WTC11 (cell line): ENCODE measurements around the gene NDRG2.
A peak's percentile ranks its signal among the peaks of the same experiment; 100 is the strongest.

Experiments used
- FOXK1 ChIP-seq: sonication (generic); formaldehyde crosslinking; IDR thresholded peaks from 2 replicates; pipeline ENCODE4 v1.8.0; 2022; ENCODE audit warnings: mild to moderate bottlenecking, moderate library complexity, missing genetic modification reagents
- IRF2 ChIP-seq: sonication (generic); formaldehyde crosslinking; IDR thresholded peaks from 2 replicates; pipeline ENCODE4 v1.8.0; 2022; ENCODE audit warnings: low read depth, missing genetic modification reagents, borderline replicate concordance
- SP1 ChIP-seq: sonication (generic); formaldehyde crosslinking; conservative IDR thresholded peaks from 2 replicates; pipeline ENCODE4 v1.8.1; 2022; ENCODE audit warnings: missing genetic modification reagents
- TCF7 ChIP-seq: sonication (generic); formaldehyde crosslinking; IDR thresholded peaks from 2 replicates; pipeline ENCODE4 v1.8.0; 2022; ENCODE audit warnings: mild to moderate bottlenecking, low read depth, missing genetic modification reagents, moderate library complexity
- ZNF416 ChIP-seq: fragments of 250-450 bp; sonication (Bioruptor Pico); IDR thresholded peaks from 2 replicates; pipeline ENCODE4 v1.9.0; 2021; ENCODE audit warnings: mild to moderate bottlenecking, inconsistent platforms
- ZNF671 ChIP-seq: fragments of 250-450 bp; sonication (Bioruptor Pico); IDR thresholded peaks from 2 replicates; pipeline ENCODE4 v1.8.0; 2021; ENCODE audit warnings: mild to moderate bottlenecking
- TF ChIP-seq, protein P1 (sequence below): sonication (generic); formaldehyde crosslinking; conservative IDR thresholded peaks from 2 replicates; pipeline ENCODE4 v1.8.1; 2022; ENCODE audit warnings: mild to moderate bottlenecking, missing genetic modification reagents
- TF ChIP-seq, protein P2 (sequence below): fragments of 200-600 bp; IDR thresholded peaks from 2 replicates; pipeline ENCODE4 v1.8.0; 2022; ENCODE audit warnings: antibody characterized with exemption
- TF ChIP-seq, protein P3 (sequence below): sonication (generic); formaldehyde crosslinking; IDR thresholded peaks from 2 replicates; pipeline ENCODE4 v1.8.0; 2022; ENCODE audit warnings: missing genetic modification reagents
- TF ChIP-seq, protein P4 (sequence below): sonication (generic); formaldehyde crosslinking; IDR thresholded peaks from 2 replicates; pipeline ENCODE4 v1.8.0; 2022; ENCODE audit warnings: mild to moderate bottlenecking, missing genetic modification reagents
- TF ChIP-seq, protein P5 (sequence below): sonication (generic); formaldehyde crosslinking; IDR thresholded peaks from 2 replicates; pipeline ENCODE4 v1.8.1; 2023; ENCODE audit warnings: mild to moderate bottlenecking, missing genetic modification reagents, moderate library complexity

DNA sequence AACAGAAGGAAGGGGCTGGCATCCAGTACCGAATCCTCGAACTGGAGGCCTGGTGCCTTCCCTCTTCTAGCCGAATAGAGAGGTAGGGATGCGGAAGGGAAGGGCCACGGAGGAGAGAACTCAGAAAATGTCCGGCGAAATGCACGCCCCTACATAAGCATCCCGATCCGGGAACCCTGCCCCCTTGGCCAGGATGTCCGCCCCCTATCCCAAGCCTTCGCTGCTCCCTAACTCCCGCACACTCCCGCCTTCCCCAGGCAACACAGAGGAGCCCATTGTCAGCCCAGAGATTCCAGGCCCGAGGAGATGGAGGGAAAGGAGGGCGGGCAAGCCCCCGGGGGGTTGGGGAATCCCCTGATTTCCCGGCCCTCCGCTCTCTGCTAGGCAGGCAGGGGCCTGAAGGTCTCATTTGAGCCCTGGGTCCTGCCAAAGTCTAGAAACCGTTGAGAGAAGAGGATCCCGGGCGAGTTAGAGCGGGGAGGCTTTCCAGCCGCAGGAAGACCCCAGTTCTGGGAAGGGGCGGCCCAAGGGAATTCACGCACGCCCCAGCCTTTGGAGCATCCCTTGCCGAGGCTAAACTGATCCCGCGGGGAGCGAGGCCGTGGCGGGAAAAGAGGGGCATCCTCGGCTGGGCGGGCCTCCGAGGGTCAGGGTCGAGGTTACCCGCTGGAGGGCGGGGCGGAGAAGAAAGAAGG is 44.7 kb upstream of the NDRG2 start:
- TF ChIP-seq, protein P1, sequence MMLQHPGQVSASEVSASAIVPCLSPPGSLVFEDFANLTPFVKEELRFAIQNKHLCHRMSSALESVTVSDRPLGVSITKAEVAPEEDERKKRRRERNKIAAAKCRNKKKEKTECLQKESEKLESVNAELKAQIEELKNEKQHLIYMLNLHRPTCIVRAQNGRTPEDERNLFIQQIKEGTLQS (CRISPR knock-in tag) = no peak
- TF ChIP-seq ZNF671 (no peak), FOXK1 (CRISPR knock-in tag) (0 out of 2 replicates have a peak, but pooled peaks have one; percentile 1), SP1 (CRISPR knock-in tag) (no peak), ZNF416 (CRISPR knock-in tag) (no peak), IRF2 (CRISPR knock-in tag) (no peak), TCF7 (CRISPR knock-in tag) (no peak)
- TF ChIP-seq, protein P2, sequence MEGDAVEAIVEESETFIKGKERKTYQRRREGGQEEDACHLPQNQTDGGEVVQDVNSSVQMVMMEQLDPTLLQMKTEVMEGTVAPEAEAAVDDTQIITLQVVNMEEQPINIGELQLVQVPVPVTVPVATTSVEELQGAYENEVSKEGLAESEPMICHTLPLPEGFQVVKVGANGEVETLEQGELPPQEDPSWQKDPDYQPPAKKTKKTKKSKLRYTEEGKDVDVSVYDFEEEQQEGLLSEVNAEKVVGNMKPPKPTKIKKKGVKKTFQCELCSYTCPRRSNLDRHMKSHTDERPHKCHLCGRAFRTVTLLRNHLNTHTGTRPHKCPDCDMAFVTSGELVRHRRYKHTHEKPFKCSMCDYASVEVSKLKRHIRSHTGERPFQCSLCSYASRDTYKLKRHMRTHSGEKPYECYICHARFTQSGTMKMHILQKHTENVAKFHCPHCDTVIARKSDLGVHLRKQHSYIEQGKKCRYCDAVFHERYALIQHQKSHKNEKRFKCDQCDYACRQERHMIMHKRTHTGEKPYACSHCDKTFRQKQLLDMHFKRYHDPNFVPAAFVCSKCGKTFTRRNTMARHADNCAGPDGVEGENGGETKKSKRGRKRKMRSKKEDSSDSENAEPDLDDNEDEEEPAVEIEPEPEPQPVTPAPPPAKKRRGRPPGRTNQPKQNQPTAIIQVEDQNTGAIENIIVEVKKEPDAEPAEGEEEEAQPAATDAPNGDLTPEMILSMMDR = no peak
- TF ChIP-seq, protein P3, sequence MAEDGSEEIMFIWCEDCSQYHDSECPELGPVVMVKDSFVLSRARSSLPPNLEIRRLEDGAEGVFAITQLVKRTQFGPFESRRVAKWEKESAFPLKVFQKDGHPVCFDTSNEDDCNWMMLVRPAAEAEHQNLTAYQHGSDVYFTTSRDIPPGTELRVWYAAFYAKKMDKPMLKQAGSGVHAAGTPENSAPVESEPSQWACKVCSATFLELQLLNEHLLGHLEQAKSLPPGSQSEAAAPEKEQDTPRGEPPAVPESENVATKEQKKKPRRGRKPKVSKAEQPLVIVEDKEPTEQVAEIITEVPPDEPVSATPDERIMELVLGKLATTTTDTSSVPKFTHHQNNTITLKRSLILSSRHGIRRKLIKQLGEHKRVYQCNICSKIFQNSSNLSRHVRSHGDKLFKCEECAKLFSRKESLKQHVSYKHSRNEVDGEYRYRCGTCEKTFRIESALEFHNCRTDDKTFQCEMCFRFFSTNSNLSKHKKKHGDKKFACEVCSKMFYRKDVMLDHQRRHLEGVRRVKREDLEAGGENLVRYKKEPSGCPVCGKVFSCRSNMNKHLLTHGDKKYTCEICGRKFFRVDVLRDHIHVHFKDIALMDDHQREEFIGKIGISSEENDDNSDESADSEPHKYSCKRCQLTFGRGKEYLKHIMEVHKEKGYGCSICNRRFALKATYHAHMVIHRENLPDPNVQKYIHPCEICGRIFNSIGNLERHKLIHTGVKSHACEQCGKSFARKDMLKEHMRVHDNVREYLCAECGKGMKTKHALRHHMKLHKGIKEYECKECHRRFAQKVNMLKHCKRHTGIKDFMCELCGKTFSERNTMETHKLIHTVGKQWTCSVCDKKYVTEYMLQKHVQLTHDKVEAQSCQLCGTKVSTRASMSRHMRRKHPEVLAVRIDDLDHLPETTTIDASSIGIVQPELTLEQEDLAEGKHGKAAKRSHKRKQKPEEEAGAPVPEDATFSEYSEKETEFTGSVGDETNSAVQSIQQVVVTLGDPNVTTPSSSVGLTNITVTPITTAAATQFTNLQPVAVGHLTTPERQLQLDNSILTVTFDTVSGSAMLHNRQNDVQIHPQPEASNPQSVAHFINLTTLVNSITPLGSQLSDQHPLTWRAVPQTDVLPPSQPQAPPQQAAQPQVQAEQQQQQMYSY (CRISPR knock-in tag) = no peak
- TF ChIP-seq, protein P4, sequence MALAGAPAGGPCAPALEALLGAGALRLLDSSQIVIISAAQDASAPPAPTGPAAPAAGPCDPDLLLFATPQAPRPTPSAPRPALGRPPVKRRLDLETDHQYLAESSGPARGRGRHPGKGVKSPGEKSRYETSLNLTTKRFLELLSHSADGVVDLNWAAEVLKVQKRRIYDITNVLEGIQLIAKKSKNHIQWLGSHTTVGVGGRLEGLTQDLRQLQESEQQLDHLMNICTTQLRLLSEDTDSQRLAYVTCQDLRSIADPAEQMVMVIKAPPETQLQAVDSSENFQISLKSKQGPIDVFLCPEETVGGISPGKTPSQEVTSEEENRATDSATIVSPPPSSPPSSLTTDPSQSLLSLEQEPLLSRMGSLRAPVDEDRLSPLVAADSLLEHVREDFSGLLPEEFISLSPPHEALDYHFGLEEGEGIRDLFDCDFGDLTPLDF (CRISPR knock-in tag) = no peak
- TF ChIP-seq, protein P5, sequence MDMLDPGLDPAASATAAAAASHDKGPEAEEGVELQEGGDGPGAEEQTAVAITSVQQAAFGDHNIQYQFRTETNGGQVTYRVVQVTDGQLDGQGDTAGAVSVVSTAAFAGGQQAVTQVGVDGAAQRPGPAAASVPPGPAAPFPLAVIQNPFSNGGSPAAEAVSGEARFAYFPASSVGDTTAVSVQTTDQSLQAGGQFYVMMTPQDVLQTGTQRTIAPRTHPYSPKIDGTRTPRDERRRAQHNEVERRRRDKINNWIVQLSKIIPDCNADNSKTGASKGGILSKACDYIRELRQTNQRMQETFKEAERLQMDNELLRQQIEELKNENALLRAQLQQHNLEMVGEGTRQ (CRISPR knock-in tag) = no peak
